ENCODE results near the gene CHKA.

Gene CHKA

DNA sequence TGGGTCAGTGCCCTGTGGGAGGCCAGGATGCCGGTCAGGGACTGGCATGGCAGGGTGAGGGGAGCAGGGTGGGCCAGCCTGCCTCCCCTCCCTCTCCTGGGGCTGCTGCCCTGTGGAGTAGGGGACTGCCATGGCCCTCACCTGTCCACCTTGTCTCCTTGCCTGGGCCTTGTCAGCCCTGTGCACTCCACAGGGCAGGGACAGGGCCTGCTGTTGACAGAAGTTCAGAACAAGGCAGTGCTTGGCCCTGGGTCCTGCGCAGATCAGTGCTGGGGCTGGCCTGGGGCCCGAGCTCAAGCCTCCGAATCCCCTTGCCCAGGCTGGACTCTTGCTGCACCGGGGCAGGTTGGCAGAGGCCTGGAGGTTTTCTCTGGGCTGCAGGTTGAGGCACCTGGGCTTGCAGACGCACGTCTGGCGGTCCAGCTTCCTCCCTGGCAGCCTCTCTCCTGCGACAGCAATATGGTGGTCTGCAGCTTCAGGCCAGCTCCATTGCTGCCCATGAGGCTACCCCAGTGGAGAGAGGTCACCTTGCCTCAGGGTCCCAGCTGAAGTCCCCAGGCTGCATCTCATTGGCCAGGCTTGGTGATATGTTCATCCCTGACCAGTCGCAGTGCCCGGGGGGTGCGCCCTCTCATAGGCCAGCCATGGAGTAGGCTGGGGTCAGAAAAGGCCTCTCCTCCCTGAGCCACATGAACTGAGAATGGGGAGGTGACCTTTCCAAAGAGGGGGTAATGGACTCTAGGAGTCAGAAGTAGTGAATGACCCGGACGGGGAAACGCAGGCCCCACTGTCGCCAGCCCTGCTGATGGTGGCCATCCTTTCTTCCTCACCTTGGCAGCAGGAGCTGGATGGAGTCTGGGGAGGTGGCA is 21.5 kb upstream of the CHKA start:
- DNase-seq, result no peak

DNA sequence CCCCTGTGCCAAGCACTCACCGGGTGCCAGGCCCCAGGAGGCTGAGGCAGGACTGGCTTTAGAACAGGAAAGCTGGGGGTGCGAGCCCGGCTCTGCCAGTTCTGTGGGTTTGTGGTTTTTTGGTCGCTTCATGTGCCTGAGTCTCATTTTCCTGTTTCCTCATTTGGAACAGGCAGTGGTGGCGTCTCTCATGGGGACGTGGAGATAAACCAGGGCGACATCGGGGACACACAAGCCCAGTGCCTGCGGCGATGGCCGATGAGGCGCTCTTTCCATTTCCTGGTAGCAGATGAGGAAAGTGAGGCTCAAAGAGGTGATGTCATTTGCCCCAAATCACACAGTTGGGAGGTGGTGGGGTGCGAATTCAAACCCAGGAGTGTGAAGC is 20.8 kb upstream of the CHKA start:
- DNase-seq, result peak; percentile 18

DNA sequence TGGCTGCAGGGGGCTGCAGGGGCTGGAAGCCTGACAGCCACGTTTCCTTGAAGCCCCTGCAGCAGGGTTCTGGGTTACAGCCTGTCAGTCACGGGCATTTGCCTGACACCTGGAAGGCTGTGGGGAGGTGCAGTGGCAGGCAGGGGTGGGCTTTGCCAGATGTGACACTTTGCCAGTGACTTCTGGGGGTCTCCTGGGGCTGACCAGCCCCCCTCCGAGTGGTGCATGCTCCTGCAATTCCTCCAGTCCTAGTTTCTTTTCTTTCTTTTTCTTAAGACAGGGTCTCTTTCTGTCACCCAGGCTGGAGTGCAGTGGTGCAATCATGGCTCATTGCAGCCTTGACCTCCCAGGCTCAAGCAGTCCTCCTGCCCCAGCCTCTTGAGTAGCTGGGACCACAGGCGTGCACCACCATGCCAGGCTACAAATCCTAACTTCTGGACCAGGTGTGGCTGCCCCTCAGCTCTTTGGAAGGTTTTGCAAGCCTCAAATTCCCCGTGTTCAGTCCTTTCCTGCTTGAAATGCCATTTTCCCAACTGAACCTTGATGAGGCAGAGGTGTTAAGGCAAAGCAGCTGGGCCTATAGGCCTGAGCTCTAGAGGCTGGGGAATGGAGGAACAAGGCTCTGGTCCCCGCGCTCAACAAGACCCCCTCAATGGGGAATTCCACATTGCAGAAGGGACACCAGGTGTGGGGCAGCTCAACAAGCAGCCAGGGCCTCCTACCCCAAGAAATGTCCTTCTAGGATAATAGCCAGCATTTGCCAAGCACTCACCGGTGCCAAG is 20.2 kb upstream of the CHKA start:
- no peak for DNase-seq

DNA sequence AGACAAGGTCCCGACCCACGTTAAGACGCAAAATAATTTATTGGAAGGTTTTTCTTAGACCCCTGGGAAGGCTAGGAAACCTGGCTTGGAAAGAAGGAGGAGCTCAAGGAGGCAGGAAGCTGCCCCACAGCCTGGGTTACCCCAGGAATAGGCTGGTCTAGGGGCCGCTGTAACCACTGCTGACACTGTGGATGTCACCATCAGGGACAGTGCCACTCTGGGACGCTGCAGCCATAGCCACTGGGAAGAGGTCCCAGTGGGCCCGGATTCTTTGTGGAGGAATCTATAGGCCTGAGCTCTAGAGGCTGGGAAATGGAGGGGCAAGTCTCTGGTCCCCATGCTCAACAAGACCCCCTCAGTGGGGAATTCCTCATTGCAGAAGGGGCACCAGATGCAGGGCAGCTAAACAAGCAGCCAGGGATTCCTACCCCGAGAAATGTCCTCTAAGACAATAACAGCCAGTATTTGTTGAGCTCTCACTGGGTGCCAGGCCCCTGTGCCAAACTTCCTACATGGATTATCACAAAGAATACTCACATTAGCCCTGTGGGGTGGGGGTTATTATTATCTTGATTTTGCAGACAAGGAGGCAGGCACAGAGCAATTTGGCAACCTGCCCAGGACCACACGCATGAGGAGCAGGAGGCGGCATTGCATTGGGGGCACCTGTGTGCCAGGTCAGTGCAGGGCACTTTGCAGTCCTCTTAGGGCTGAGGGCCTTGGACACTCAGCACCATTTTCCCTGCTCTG is 19.5 kb upstream of the CHKA start:
- no peak for DNase-seq

DNA sequence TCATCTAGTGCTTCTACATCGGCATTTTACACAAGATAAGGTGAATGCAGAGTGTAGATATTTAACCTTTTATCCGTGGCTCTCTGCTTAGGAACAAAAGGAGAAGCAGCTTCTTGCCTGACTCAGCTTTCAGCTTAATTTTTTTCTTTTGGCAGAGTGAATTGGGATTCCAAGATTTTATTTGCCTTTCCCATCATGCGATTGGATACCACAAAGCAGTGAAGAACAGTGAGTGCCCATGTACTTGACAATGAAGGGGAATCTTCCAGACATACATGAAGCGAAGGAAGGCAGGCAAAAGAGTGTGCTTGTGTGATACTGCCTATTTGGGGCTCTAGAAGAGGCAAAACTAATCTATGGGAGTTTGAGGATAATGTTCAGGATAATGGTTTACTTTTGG is 17.0 kb upstream of the CHKA start:
- no peak for DNase-seq

DNA sequence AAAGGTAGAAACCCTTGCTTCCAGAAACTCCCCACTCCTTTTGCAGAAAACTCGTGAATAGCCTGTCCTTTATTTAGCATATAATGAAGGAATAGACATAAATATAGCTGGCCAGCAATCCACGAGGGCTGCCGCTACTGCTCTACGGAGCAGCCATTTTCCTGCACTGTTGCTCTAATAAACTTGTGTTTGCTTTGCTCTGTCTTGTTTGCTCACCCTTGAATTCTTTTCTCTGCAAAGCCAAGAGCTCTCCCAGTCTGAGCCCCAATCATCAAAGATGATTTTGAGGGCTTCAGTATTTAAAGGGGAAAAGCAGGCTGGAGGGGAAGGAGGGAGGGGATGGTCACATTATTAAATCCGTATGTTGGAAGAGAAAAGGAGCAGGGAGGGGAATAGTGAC is 16.6 kb upstream of the CHKA start:
- DNase-seq, result no peak

DNA sequence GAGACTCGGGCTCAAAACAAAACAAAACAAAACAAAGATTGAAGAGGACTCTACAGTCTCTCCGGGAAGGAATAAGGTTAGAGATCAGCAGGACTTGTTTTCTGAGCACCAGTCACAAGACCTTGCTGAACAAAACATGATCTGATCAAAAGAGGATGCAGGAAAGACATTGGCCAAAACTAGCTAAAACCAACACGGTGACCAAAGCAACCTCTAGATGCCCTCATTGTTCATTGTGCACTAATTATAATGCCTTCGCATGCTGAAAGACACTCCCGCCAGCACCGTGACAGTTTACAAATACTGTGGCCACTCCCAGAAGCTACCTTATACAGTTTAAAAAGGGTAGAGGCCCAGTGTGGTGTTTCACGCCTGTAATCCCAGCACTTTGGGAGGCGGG is 15.7 kb upstream of the CHKA start:
- DNase-seq, result no peak

DNA sequence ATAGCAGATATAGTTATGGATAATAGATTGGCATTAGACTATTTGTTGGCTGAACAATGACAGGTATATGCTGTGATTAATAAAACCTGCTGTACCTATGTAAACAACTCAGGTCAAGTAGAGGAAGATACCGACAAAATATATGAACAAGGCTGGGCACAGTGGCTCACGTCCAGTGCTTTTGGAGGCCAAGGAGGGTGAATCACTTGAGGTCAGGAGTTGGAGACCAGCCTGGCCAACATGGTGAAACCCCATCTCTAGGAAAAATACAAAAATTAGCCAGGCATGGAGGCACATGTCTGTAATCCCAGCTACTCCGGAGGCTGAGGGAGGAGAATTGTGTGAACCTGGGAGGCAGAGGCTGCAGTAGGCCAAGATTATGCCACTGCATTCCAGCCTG is 14.0 kb upstream of the CHKA start:
- no peak for DNase-seq

DNA sequence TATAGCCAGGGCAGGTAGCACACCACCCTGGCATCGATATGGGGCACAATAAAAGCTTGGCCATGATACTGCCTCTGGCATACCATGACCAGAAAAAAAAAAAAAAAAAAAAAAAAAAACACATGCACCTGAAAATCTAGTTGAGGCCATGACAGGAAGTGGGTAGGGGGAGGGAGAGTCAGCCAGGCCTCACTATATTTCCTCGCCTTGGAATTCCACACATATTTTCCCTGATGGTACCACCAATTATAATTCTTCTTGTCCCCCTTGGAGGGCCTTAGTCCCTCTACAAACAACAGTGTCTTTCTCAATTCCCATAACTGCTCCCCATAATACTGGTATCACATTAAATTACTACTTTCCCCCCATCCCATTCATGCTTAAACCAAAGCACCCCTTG is 12.6 kb upstream of the CHKA start:
- DNase-seq, result no peak

DNA sequence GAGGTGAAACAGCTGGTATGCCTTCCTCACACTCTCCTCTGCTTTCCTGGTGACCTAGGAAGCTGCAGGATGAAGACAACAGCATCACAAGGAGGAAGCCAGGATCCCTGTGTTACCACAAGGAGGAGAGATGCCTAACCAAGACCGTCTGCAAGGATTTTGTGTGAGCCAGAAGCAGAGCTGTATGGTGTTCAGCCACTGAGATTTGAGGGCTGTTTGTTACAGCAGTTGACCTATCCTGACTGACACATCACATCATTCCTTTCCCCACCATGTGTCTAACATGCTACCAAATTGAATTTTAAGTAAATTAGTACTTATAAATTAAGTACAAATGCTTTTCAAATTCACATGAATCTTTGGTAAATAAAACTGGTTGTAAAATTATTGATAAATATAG is 8.9 kb upstream of the CHKA start:
- no peak for DNase-seq

DNA sequence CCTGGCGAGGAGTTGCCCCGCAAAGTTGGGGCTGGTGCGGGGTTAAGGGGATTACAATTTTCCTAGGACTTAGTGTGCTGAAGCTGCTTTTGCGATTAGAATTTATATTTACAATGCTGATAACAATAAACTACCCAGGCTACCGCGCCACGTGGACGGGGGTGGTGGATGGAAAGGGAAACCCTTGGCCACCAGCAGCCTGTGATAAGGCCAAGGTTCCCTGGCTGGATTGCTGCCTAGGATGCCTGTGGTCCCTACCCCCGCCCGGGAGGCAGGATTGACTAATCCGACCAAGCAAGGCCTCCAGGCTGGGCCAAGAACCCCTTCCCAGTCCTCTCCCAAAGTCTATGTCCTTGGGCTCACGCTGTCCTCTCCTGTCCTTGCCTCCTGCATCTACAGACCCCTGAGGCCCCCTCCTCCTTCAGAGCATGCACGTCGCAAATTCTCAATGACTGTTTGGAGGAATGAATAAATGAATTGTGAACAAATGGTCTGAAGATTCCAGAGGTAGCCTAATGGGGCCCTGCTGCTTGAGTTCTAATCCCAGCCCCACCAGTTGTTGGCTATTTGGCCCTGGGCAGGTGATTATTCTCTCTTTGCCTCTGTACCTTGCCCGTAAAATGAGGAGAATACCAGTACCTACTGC is 7.6 kb upstream of the CHKA start:
- DNase-seq, result no peak

DNA sequence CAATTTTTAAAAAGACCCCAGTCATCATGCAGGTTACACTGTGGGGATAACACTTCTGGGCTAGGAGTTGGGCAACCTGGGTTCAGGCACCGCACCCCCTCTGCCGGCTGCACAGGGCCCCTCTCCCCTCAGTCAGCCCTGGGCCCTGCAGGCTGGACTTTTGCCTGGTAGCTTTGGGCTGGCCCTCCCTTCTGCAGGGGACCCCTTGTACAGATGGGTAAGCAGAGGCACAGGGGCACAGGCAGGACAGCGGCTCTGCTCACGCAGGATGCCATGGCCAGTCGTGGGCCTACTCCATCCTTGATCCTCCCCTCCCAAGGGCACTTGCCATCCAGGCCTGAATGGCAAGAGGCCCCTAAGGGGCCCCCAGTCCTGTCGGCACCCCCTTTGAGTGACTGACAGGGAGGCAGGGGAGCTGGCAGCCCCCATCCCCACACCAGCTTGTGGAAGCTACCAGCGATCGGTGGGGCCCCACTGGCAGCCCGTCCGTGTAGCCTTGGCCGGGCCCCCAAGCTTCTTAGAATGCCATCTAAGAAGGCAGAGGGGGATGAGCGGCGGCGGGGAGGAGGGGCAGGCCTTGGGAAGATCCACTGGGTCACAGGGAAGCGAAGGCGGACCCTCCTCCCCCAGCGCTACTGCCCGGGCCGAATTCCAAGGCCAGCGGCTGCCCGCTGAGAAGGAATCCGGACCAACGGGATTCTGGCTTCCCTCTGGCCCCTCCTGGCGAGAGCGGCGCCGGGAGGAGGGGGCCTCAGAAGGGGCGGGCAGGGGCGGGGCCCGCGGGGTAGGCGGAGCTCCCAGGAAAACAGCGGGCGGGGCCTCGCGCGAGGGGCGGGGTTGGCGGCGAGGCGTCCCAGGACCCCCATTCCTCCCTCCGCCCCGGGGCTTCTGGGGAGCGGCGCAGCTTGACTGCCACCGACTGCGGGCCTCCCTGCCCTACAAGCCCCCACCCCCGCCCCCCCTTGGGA is 6.8 kb upstream of the CHKA start:
- DNase-seq, result no peak

DNA sequence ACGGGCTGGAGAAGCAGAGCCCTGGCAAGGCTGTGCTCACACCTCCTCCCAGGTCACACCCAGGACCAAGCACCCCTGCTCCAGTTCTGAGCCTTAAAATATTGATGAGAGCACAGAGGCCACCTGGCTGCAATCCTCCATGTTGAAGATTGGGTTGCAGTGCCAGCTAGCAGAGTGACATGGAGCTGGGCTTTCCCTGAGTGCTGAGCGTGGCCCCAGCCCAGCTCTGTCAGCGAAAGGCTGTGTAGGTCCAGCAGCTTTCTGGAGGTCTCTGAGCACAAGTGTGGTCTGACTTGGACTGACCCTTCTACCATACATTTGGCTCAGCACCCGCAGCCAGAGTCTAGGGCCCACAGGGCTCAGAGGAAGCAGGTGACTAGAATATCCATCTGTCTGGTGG is 4.0 kb upstream of the CHKA start:
- no peak for DNase-seq

DNA sequence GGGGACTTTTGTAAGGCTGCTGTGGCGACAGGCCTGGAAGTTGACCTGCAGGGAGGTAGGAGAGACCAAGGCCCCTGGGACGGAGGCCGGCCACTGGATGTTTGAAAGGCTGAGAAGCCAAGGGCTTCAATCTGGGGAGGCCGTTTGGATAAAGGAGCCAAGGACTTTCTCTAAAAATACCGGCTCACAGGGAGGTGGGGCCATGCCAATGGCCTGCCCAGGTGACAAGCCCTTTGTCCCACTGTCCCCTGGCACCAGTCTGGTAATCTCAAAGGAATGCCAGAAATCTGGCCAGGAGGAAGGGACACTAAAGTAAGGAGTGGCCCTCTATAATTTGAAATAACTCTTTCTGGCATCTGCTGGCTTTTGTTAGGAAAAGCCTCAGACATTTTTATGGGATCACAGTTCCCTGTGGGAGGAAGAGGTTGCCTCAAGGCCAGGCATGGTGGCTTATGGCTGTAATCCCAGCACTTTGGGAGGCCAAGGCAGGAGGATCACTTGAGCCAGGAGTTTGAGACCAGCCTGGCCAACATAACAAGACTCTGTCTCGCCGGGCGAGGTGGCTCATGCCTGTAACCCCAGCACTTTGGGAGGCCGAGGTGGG is 1.9 kb upstream of the CHKA start:
- DNase-seq, result no peak

DNA sequence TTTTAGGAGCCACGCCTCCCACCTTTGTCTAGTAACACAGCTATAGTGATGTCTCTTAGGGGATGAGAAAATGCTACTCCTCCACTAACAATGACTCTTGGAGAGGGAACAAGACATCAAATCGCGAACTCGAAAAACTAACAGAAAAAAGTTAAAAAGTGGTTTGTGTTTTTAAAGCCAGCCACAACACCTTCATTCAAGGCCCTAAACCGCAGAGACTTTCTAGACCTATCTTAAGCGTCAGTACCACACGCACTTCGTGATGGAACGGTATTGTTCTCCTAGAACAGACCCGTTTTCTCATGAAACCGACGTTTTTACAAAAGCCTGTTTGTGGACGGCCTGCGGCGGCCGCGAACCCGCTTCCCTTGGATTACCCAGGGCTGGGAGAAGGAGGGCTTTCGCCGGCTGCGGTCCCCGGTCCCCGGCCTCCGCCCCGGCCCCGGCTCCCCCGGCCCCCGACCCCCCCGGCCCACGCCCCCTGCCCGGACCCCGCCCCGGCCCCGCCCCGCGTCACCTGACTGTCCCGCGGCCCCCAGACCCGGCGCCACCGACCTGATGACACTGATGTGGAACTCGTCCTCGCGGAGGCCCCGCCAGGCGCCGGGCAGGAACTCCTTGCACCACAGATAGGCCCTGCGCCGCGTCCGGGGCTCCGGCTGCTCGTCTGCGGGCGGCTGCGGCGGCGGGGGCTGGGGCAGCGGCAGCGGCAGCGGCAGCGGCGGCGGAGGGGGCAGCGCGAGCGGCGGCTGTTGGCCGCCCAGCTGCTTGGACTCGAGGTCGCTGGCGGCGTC is 718 bp downstream of the CHKA start:
- peak; percentile 41 for DNase-seq

DNA sequence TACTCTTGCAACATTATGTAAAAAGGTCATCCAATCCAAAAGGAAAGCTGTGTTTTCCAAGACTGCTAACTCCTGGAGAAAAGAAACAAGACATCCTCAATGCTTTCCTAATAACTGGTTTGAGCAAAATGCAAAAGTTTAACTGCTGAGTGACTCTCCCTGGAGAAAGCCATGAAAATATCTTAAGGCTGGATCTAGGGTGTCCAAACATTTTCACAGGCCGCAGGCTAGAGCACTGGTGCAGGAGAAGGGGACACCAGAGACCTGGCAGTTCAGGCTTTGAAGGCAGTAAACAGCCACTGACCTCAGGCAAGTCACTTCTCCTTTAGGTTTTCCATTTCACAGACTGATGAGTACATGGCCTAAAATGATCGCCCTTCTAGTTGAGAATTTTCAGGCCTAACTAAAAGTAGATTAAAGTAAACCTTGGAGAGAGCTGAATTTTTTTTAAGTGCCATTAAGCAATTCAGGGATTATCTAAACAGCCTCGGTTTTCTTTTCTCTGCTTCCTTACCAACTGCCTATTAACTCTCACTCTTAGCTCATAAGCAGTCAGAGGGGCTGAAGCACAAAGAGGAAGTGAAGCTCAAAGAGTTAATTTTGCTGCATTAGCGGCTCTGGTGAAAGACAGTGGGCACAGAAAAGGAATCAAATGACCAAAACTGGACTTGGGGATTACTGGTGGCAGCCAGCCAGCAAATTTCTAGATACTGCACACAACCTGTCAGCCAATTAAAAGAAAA is 2.3 kb downstream of the CHKA start:
- no peak for DNase-seq

DNA sequence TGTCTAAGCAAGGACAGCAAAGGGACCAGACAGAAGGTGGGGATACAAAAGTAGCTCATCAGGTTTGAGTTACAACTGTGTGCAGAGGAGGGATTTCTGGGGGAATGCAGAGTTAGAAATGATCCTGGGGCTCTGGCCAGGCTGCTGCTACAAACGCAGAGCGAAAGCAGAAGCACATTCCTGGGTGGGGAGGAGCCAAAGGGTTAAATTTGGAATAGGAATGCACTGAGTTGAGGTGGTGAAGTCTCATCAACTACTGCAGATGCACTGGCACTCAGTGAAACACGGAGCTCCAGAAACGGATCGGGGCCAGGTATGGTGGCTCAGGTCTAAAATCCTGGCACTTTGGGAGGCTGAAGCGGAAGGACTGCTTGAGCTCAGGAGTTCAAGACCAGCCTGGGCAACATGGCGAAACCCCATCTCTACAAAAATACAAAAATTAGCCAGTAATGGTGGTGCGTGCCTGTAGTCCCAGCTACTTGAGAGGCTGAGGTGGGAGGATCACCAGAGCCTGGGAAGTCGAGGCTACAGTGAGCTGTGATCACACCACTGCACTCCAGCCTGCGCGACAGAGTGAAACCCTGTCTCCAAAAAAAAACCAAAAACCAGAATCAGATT is 3.2 kb downstream of the CHKA start:
- DNase-seq, result no peak

DNA sequence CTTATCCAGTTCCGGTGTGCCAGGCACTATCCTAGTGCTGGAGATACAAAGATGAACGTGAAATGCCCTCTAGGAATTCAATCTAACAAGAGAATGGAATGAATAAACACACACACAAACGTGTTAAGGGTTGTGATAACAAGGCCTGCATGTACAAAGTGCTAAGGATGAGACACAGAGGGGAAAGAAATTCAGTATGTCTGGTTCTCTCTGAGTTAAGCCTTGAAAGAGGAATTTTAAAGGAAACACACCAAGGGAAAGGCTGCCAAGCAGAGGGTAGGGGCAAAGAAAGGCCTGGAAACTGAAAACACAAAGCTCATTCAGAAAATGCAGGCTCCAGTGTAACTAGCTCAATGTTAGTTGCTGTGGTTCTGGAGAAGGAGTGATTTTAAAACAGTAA is 4.2 kb downstream of the CHKA start:
- no peak for DNase-seq

DNA sequence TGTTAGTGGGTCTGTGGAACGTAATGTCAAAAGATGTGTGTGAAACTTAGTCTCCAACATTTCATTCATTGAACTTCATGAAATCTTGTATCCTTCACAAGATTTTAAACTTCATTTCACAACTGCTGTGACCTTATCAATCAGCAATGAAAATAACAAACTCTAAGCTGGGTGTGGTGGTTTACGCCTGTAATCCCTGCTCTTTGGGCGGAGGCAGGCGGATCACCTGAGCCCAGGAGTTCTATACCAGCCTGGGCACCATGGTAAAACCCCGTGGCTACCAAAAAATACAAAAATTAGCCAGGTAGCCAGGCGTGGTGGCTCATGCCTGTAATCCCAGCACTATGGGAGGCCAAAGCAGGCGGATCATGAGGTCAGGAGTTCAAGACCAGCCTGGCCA is 5.1 kb downstream of the CHKA start:
- DNase-seq, result no peak

Measured in CD4-positive, alpha-beta T cell treated with Interleukin-10 for 1 hour (primary cell).